ENCODE data around the gene MIPOL1.
A peak's percentile ranks its signal among the peaks of the same experiment; 100 is the strongest.
"Not testable (repeated sequence)": the region's sequence is repeated elsewhere in the genome, so short reads cannot be mapped to it uniquely, and the experiment has no call there.

Gene MIPOL1

GRCh38 chr14:37187840-37188577 lies 9.7 kb upstream of the MIPOL1 start:
- DNase-seq = not testable (repeated sequence)

- not testable (repeated sequence) for DNase-seq
Measured at GRCh38 chr14:37189733-37190132, 8.0 kb upstream of the MIPOL1 start.

GRCh38 chr14:37194698-37195097 lies 3.0 kb upstream of the MIPOL1 start:
- no peak for DNase-seq

GRCh38 chr14:37195327-37195726 lies 2.4 kb upstream of the MIPOL1 start:
- no peak for DNase-seq

GRCh38 chr14:37196604-37197420 lies 925 bp upstream of the MIPOL1 start:
- DNase-seq = no peak

GRCh38 chr14:37198273-37198598 lies 499 bp downstream of the MIPOL1 start:
- DNase-seq = no peak

- DNase-seq = no peak
Measured at GRCh38 chr14:37198907-37199306, 1.2 kb downstream of the MIPOL1 start.

GRCh38 chr14:37201724-37202123 lies 4.0 kb downstream of the MIPOL1 start:
- DNase-seq = no peak

- no peak for DNase-seq
Measured at GRCh38 chr14:37202265-37202664, 4.5 kb downstream of the MIPOL1 start.

GRCh38 chr14:37202812-37203211 lies 5.1 kb downstream of the MIPOL1 start:
- DNase-seq = no peak

- no peak for DNase-seq
Measured at GRCh38 chr14:37203423-37203822, 5.7 kb downstream of the MIPOL1 start.

- DNase-seq = not testable (repeated sequence)
Measured at GRCh38 chr14:37205623-37206605, 8.2 kb downstream of the MIPOL1 start.

- DNase-seq = not testable (repeated sequence)
Measured at GRCh38 chr14:37209617-37210016, 11.9 kb downstream of the MIPOL1 start.

- DNase-seq = no peak
Measured at GRCh38 chr14:37210448-37210847, 12.7 kb downstream of the MIPOL1 start.

GRCh38 chr14:37213016-37213415 lies 15.3 kb downstream of the MIPOL1 start:
- no peak for DNase-seq

GRCh38 chr14:37215345-37215744 lies 17.6 kb downstream of the MIPOL1 start:
- no peak for DNase-seq

- DNase-seq = no peak
Measured at GRCh38 chr14:37221073-37221472, 23.3 kb downstream of the MIPOL1 start.

GRCh38 chr14:37223947-37224474 lies 26.3 kb downstream of the MIPOL1 start:
- no peak for DNase-seq

- not testable (repeated sequence) for DNase-seq
Measured at GRCh38 chr14:37225668-37226067, 27.9 kb downstream of the MIPOL1 start.

GRCh38 chr14:37230551-37231194 lies 32.9 kb downstream of the MIPOL1 start:
- peak; percentile 70 for DNase-seq

GRCh38 chr14:37232907-37233481 lies 35.3 kb downstream of the MIPOL1 start:
- DNase-seq = peak; percentile 61

- no peak for DNase-seq
Measured at GRCh38 chr14:37234222-37234621, 36.5 kb downstream of the MIPOL1 start.

Measured in kidney glomerular epithelial cell (primary cell).